Prostate gland (tissue), 2 donors: ENCODE results near the gene USP15.

ENCODE experiments used
- CTCF ChIP-seq, 4 experiments: fragments of 200-600 bp in 2 of 4; fragments of 450-650 bp in 2 of 4; sonication (generic) in 2 of 4; IDR thresholded peaks; 1 replicate in 3 of 4; 2 replicates in 1 of 4; pipeline ENCODE4 v1.5.1; 2016 to 2019; ENCODE audit warnings: antibody characterized with exemption in 4 of 4, mild to moderate bottlenecking in 2 of 4, moderate library complexity in 2 of 4
- POLR2A ChIP-seq: fragments of 450-650 bp; IDR thresholded peaks from one replicate; pipeline ENCODE4 v1.6.1; 2016; ENCODE audit warnings: antibody characterized with exemption, mild to moderate bottlenecking
- POLR2AphosphoS5 ChIP-seq: sonication (generic); formaldehyde crosslinking; IDR thresholded peaks from one replicate; pipeline ENCODE4 v1.6.1; 2017; ENCODE audit warnings: antibody characterized with exemption

GRCh38 chr12:62292761-62293344 is 32.6 kb downstream of the USP15 start:
- TF ChIP-seq CTCF (IDR thresholded peaks at IDR 0.05) (no peak), POLR2A (no peak), POLR2AphosphoS5 (no peak)
